Skin of body (tissue), 2 donors: ENCODE data around the gene TMEM266. TPM values are rescaled to one million over a fixed set of nuclear protein-coding genes. Genes with fewer than 3 reads are reported as not detected.
"Not testable (repeated sequence)": the region's sequence is repeated elsewhere in the genome, so short reads cannot be mapped to it uniquely, and the experiment has no call there.

Source experiments
- DNase-seq: peaks from one replicate; lab custom pipeline; 2025; lab: John Stamatoyannopoulos, UW
- total RNA-seq: library from RNA; depleted of rRNA; stranded (reverse); fragments of >200 nt; gene quantifications from one replicate; pipeline ENCODE4 v1.2.3, GENCODE V29; 2014

The TMEM266 gene, protein sequence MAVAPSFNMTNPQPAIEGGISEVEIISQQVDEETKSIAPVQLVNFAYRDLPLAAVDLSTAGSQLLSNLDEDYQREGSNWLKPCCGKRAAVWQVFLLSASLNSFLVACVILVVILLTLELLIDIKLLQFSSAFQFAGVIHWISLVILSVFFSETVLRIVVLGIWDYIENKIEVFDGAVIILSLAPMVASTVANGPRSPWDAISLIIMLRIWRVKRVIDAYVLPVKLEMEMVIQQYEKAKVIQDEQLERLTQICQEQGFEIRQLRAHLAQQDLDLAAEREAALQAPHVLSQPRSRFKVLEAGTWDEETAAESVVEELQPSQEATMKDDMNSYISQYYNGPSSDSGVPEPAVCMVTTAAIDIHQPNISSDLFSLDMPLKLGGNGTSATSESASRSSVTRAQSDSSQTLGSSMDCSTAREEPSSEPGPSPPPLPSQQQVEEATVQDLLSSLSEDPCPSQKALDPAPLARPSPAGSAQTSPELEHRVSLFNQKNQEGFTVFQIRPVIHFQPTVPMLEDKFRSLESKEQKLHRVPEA
- 0.20 TPM for total RNA-seq

DNA sequence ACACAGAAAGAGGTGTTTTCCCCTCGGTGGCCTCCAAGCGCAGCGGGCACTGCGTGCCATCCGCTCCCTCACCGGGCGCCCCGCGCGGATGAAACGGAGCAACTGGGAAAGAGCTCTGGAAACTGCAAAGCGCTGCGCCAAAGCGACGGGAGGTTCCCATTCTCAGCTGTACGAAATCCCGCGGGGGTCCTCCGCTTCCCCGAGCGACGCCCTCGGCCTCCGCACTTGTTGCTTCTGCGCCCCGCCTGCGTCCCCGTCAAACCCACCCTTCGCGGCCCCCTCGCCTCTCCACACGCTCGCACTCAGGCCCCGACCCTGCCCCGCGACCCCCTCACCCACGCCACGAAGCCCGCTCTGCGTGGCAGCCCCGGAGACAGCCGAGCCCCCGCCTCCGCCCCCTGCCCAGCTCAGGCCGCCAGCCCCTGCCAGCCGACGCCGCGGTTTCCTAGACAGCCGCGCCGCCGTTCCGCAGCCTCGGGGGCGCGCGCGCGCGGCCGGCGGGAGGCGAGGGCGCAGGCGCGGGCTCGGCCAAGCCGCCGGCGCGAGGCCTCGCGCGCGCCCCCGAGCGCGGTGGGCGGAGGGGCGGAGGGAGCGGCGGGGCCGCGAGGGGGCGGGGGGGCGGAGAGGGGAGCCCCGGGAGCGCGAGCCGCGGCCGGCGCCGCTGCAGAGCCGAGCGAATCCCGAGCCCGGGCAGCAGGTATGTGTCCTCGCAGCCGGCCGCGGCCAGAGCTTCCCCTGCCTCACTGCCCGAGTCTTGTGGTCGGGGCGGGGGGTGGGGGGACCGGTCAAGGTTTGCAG is at the start of gene TMEM266:
Gene TMEM266 (plus strand): TSS at position 666 of the 798 bp plus-strand sequence. CDS start 74,279 bp downstream, outside the sequence.
- no peak for DNase-seq

DNA sequence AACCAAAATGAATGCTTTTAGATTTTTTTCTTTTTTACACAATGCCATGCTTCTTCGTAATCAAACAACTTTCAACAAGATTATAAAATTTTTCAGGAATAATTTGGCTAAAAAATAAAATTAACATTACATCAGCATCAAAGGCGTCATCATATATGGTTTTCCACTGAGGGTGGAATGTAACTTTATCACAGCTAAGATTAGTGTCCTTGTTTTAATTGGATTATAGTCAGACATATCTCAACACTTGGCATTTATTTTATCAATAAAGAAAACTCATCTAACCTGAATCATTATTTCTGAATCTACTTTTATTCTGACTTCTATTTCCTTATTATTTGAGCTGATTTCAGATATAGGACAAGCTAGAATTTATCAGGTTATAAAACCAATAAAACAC is 49.2 kb upstream of the TMEM266 start:
- DNase-seq = no peak

DNA sequence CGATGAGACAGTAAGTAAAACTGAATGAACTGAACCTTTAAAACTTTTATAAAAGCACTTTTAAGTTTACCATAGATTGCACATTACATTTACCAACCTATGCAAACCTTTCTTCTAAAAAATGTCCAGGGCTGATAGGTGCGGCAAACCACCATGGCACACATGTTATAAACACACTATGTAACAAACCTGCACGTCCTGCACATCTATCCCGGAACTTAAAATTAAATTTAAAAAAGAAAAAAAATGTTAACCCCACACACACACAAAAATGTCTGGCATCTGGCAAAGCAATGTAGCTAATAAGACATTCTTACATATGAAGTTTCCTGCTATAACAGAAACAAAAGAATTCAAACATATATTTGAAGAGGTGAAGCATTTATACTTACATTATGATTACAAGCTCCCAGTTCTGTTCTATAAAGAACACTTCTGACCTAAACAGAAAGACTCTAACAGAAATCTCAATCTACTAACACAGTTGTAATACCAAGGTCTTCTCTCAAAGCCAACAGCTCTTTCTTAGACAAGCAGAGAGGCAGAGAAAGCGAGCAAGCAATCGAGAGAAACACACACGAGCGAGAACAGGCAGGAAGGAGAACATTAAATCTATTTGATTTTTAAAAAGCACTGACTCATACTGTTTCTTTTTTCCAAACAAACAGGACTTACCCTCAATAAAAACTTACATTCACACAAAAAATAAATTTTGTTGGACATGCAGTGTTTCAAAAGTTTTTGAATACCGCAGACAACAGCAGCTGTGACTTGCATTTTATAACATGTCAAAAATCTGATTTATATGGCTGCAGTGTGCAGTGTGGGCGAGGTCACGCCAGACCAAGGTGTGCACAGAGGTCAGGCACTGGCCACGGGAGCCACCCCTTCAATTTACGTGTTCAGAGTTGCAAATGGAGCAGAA is 47.9 kb upstream of the TMEM266 start, which contains the start of gene NRG4:
Gene NRG4 (minus strand): TSS at position 798 of the 925 bp plus-strand sequence. CDS start 1,194 bp downstream, outside the sequence.
- no peak for DNase-seq

DNA sequence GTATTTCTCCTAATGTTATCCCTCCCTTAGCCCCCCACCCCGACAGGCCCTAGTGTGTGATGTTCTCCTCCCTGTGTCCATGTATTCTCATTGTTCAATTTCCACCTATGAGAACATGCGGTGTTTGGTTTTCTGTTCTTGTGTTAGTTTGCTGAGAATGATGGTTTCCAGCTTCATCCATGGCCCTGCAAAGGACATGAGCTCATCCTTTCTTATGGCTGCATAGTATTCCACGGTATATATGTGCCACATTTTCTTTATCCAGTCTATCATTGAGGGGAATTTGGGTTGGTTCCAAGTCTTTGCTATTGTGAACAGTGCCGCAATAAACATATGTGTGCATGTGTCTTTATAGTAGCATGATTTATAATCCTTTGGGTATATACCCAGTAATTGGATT is 46.3 kb upstream of the TMEM266 start:
- DNase-seq = not testable (repeated sequence)

DNA sequence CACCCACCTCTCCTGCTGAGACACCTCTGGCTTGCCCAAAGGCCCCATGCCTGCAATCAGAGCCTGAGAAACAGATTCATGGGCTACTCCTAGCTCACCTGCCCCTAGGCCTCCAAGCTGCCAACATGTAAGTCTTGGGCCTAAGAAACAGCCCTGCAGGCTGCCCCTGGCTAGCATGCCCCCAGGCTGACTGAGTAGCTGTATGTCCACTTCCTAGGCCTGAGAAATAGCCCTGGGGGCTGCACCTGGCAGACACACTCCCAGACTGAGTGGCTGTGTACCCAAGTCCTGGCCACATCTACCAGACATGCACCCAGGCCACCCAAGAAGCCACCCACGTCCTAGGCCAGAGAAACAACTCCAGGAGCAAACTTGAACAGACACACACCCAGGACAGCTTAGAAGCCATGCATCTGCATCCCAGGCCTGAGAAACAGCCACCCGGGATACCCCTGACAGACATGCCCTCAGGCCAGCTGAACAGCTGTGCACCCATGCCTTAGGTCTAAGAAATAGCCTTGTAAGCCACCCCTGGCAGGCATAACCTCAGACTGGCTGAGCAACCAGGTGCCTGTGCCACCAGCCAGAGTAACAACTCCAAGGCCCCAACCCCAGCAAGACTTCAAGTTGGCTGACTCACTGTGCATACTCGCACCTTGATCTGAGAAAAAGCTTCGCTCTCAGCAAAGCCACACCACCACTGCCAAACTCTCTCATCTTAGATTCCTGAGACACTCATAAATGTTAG is 35.6 kb upstream of the TMEM266 start:
- no peak for DNase-seq

DNA sequence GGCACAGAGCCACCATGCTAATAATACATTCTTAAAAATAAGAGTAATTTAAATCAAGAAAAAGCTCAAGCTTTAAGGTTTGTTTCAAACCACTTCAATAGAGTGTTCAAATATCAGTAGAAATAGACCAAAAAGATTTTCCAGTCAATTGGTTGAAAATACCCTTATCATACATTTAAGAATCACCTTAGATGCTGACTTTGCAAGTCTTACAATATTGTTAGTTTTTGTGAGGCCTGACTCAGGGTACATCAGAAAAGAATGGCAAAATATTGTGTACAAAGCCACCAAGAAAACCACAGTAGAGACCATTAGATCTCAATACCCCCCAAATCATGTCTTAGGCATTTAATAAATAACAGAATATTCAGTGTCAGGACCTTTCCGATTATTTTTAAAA is 27.7 kb upstream of the TMEM266 start:
- no peak for DNase-seq

DNA sequence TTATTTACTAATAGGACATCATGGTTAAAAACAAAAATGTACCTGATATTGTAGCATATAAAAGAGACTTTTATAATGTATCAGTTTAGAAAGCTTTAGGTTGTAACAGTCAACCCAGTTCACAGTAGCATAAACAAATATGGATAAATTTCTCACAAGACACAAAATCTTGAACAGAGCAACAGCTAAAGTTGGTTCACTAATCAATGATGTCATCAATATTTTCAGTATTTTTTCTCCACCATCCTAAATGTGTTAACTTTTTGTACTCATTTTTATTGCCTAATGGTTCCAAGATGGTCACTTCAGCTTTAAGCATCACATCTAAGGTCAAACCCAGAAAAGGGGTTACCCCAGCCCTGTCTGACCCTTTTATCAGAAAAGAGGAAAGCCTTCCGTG is 26.3 kb upstream of the TMEM266 start:
- no peak for DNase-seq

DNA sequence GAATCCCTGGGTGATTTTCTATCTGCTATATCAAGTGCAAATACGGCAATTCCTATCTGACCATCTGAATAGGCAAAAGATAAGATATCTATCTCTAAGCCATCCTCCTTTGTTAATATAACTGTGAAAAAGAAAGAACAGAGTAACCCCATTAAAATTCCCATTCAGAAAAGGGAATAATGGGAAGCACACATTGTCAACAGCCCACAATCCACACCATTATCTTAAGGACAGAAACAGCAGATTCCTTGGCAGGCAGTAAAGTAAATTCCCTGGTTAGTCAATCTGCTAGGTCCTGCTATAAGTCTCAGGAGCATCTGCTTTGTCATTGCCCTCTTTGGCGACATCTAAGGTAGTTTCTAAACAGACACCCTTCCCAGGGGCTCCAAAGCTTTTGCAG is 25.7 kb upstream of the TMEM266 start:
- no peak for DNase-seq

DNA sequence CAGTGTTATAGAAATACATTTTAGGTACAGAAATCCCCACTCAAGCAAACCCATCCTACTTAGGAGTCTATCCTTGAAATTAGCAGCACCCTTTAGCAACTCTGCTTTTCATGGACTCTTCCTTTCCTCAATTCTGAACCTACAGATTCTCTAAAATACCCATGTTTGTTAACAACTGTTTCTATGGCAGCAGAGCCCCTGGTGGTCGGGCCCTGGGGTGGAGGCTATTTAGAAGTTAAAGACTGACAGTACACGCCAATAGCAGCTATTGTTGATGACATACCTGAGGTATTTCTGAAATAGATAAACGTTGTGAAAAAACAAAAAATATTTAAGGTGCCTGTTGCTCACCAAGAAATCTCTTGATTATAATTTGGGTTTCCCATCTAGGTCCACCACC is 24.2 kb upstream of the TMEM266 start:
- DNase-seq = no peak

DNA sequence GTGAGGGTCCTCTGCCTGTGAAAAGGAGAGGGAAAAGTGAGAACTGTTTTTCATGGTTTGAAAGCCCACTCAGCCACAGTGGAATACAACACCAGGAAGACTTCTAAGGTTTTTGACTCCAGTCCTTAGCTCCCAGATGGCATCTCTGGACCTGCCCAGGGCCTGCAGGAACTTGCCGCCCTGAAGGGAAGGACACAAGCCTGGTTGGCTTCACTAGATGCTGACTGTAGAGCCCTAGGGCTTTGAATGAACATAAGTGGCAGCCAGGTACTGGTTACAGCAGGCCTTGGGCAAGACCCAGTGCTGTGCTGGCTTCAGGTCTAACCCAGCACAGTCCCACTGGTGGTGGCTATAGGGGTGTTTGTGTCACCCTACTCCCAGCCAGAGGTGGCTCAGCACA is 21.3 kb upstream of the TMEM266 start:
- no peak for DNase-seq

DNA sequence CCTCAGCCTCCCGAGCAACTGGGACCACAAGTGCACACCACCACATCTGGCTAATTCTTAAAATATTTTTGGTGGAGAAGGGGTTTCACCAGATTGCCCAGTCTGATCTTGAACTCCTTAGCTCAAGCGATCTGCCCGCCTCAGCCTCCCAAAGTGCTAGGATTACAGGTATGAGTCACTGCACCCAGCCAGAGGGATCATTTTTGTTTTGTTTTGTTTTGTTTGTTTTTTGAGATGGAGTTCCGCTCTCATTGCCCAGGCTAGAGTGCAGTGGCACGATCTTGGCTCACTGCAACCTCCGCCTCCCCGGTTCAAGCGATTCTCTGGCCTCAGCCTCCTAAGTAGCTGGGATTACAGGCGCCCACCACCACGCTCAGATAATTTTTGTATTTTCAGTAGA is 5.6 kb upstream of the TMEM266 start:
- DNase-seq = not testable (repeated sequence)

DNA sequence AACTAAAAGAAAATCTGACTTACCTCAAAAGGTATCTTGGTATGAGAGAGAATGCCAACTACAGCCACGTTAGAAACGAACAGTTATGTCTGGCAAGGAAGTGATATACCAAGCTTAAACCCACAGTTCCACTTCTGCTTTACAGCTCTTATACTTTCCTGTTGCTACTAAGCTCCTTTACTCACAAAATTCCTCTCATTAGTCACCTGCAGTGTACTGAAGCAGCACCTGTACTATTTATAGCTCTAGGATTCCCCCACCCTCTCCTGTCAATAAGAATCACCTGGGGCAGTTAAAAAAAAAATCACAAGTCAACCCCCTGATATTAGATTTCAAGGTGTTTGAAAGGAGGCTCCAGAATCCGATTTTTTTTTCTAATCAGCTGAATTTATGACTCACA is 2.9 kb upstream of the TMEM266 start:
- no peak for DNase-seq

DNA sequence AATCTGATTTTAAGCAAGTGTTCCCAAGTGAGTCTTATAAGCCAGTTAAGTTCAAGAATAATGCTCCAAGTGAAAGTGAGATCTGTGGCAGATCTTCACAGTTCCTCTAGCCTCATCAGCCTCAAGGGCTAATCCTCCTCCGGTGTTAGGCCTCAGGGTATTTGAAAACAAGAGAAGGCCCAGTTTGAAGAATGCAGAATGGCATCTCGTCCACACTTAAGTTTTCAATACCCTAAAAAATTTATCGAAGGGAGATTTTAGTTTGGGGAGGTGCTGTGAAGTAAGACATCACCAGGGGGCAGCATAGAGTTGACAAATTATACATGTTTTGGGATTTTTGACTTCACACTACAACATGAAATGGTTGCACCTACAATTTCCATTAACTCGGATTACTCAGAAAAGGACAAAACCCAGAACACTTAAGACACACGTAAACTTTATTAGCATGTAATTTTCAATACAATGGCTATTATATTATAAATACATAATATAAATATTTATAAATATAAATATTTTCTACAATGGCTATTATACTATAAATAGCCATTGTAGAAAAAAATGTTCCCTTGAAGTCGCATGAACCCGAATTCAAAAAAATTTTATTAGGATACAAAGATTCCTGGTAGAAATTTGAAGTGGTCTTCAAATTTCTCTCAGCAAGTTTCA is 2.3 kb upstream of the TMEM266 start:
- DNase-seq = peak; percentile 41

DNA sequence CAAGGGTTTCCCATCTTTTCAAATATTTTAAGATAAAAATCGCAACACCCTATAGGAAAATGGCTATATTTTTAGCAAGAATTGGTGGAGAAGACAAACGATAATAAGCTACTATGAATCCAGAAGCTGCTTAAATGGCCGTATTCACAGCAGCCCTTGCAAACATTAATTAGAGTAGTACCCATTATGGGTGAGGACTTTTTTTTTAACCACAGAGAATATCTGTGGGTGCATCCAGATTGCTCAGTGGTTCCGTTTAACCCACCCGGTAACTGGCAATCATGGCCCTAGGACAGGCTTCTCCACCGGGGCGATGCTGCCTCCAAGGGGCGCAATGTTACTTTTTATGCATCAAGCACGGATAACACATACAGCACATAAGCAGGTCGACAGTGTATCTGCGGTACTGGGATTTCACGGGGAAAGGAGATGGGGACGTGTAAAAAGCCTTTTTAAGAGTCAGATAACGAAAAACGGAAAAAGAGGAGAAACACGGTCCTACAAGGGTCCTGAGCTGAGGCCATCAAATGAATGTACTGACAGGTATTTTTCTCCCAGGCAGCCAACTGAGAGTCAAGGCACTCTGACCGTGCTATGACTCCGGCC is 968 bp upstream of the TMEM266 start:
- DNase-seq = no peak

DNA sequence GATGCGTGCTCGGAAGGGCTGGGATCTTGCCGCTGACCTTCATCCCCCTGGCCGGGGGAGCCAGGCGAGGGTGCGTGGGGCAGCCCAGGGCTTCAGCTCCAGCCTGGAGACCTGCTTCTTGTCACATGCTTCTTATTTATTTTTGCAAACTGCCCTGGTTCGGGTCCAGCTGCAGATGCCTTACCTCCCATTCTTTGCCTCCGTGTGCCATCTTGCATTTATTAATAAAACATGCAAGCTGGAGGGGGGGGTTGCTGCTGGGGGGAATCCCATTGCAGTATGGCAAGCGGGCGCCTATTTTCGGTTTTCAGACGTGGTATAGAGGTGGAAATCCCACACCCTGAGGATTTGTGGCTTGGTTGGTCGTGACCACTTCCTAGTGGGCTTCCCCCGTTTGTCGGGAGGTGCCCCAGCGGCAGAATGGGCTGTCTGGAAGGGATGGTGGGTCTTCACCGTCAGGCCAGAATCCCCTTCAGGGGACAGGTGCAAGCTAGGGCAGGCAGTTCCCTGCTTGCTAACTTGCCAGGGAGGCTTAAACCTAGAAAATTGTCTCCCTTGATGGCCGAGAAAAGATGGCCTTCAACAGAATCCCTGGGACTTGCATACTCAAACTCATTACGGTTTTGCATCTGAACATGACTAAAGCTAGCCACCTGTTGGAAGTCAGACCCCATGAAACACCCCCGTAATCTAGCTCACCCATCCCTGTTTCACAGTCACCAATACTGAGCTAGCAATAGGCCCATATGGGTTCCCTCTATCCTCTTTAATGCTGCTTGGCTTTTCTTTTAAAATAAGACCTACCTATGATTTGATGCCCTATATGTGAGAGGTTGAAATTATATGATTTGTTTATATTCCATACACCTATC is 569 bp downstream of the TMEM266 start:
- DNase-seq = no peak

DNA sequence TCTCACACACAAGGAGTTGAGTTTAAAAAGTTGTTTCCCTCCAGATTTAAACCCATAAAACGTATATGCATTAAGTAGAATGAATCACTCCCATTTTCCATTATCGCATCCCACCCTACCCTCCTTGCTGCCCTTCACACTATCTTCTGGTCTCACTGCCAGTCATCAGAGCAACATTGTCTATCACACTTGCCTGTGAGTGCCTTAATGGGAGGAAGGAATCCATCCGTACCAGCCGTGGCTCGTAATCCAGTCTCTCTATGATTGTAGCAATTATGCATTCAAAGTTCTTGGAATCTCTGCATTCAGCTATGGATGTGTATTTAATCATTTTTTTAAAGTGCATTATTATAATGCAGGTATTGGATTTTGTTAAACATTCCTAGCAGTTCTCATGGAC is 1.9 kb downstream of the TMEM266 start:
- no peak for DNase-seq

DNA sequence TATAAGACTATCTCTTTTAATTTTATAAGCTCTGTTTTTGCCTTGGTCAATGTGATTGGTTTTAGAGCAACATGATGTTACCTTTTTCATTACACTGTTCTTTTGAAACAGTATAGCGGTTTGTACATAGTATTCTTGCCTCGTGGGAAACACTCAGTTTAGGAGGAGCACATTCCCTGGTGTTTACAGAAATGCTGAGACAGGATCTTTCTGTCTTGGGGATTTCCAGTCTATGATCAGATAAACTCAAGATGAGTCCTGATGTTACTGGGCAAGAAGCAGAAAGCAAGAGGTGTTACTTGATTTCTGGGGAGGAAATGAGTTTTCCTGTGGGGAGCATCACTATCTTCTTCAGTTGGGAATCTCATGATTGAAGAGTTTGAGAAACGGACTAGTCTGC is 2.5 kb downstream of the TMEM266 start:
- no peak for DNase-seq

DNA sequence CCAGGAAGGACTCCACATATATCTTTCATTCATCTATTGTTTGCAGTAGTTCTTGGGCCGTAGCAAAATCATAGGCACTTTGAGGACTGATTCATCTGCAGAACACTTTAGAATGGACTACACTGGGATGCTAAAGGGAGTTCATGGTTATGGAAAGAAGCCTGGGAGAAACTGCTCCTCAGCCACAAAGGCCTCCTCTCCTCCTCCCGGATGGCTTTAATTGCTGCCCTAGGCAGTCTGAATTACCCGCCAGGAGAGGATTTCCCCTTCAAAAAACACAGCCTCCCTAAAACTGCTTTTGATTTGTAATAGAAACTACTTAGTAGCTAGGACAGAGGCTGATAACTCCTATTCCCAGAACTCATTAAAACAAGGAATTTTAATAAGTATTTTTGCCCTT is 4.6 kb downstream of the TMEM266 start:
- DNase-seq = no peak

DNA sequence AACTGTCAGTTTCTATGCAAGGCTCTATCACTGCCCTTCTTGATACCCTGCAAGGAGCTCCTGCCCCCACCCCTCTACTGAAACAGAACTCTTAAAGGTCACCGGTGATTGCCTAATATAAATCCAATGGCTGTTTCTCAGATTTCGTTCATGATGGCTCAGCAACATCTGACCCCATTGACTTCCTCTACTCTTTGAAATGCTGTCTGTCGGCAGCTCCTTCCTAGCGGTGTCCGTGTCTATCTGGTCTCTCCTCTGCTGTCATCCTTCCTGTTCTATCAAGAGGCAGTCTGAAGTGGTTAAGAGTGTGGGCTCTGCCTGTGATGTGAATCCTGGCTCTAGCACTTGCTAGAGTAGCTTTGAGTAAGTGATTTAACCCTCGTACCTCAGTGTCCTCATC is 5.5 kb downstream of the TMEM266 start:
- DNase-seq = no peak
